ENCODE results near the gene HVCN1. TPM values are rescaled to one million over a fixed set of nuclear protein-coding genes. Genes with fewer than 3 reads are reported as not detected.

The HVCN1 gene
- total RNA-seq, 1 donor from 2014 or later, result 0.71 TPM

- H3K9me3 Mint-ChIP-seq (ENCODE audit: unreplicated experiment), result peaks cover 2% of the 10 kb centered on the region
- H3K27ac Mint-ChIP-seq (ENCODE audit: unreplicated experiment), result no peak overlapping the region
- H3K4me3 Mint-ChIP-seq (ENCODE audit: unreplicated experiment), result peak overlapping the region; percentile 2
- H3K4me1 Mint-ChIP-seq (ENCODE audit: low read depth, unreplicated experiment), result no peaks in the 10 kb centered on the region
- peaks cover 28% of the 10 kb centered on the region for H3K27me3 Mint-ChIP-seq (ENCODE audit: unreplicated experiment)
- H3K36me3 Mint-ChIP-seq (ENCODE audit: unreplicated experiment), result no peaks in the 10 kb centered on the region
- no peak for DNase-seq
- TF ChIP-seq, protein P1, sequence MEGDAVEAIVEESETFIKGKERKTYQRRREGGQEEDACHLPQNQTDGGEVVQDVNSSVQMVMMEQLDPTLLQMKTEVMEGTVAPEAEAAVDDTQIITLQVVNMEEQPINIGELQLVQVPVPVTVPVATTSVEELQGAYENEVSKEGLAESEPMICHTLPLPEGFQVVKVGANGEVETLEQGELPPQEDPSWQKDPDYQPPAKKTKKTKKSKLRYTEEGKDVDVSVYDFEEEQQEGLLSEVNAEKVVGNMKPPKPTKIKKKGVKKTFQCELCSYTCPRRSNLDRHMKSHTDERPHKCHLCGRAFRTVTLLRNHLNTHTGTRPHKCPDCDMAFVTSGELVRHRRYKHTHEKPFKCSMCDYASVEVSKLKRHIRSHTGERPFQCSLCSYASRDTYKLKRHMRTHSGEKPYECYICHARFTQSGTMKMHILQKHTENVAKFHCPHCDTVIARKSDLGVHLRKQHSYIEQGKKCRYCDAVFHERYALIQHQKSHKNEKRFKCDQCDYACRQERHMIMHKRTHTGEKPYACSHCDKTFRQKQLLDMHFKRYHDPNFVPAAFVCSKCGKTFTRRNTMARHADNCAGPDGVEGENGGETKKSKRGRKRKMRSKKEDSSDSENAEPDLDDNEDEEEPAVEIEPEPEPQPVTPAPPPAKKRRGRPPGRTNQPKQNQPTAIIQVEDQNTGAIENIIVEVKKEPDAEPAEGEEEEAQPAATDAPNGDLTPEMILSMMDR (IDR thresholded peaks at IDR 0.05; ENCODE audit: partially characterized antibody, unreplicated experiment), result no peak
These were observed 1.3 kb downstream of the HVCN1 start for GRCh38 chr12:110687396-110688169.

- no peak for DNase-seq
- Mint-ChIP-seq H3K4me3 (ENCODE audit: unreplicated experiment) (no peak overlapping the region), H3K9me3 (ENCODE audit: unreplicated experiment) (no peaks in the 10 kb centered on the region), H3K27ac (ENCODE audit: unreplicated experiment) (no peak overlapping the region), H3K36me3 (ENCODE audit: unreplicated experiment) (no peaks in the 10 kb centered on the region), H3K27me3 (ENCODE audit: unreplicated experiment) (peaks cover 22% of the 10 kb centered on the region), H3K4me1 (ENCODE audit: low read depth, unreplicated experiment) (no peaks in the 10 kb centered on the region)
- TF ChIP-seq, protein P1 (IDR thresholded peaks at IDR 0.05; ENCODE audit: partially characterized antibody, unreplicated experiment), result no peak
These were observed 2.5 kb downstream of the HVCN1 start for GRCh38 chr12:110686294-110686903.

- no peaks in the 10 kb centered on the region for H3K4me1 Mint-ChIP-seq (ENCODE audit: low read depth, unreplicated experiment)
- no peaks in the 10 kb centered on the region for H3K9me3 Mint-ChIP-seq (ENCODE audit: unreplicated experiment)
- no peak for DNase-seq
- no peak overlapping the region for H3K27ac Mint-ChIP-seq (ENCODE audit: unreplicated experiment)
- peaks cover 13% of the 10 kb centered on the region for H3K27me3 Mint-ChIP-seq (ENCODE audit: unreplicated experiment)
- H3K4me3 Mint-ChIP-seq (ENCODE audit: unreplicated experiment), result no peak overlapping the region
- no peaks in the 10 kb centered on the region for H3K36me3 Mint-ChIP-seq (ENCODE audit: unreplicated experiment)
- TF ChIP-seq, protein P1 (IDR thresholded peaks at IDR 0.05; ENCODE audit: partially characterized antibody, unreplicated experiment), result no peak
These were observed 4.5 kb downstream of the HVCN1 start for GRCh38 chr12:110684312-110684836.

DNA sequence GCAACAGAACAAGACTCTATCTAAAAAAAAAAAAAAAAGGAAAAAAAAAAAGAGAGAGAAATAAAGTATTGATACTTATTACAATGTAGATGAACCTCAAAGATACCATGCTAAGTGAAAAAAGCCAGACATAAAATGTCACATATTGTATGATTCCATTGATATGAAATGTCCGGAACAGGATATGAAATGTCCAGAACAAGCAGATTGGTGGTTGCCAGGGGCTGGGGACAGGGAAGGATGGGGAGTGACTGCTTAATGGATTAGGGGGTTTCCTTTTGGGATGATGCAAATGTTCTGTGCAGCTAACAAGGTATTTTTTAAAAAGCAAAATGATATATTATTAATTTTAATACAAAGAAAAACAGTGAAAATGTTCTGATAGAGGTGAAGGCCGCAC lies 5.0 kb downstream of the HVCN1 start:
- H3K9me3 Mint-ChIP-seq (ENCODE audit: unreplicated experiment), result no peaks in the 10 kb centered on the region
- H3K36me3 Mint-ChIP-seq (ENCODE audit: unreplicated experiment), result no peaks in the 10 kb centered on the region
- no peaks in the 10 kb centered on the region for H3K4me1 Mint-ChIP-seq (ENCODE audit: low read depth, unreplicated experiment)
- H3K4me3 Mint-ChIP-seq (ENCODE audit: unreplicated experiment), result no peak overlapping the region
- H3K27me3 Mint-ChIP-seq (ENCODE audit: unreplicated experiment), result peaks cover 13% of the 10 kb centered on the region
- TF ChIP-seq, protein P1 (IDR thresholded peaks at IDR 0.05; ENCODE audit: partially characterized antibody, unreplicated experiment), result no peak
- no peak for DNase-seq
- no peak overlapping the region for H3K27ac Mint-ChIP-seq (ENCODE audit: unreplicated experiment)

- Mint-ChIP-seq H3K36me3 (ENCODE audit: unreplicated experiment) (no peaks in the 10 kb centered on the region), H3K9me3 (ENCODE audit: unreplicated experiment) (no peaks in the 10 kb centered on the region), H3K27ac (ENCODE audit: unreplicated experiment) (no peak overlapping the region), H3K4me1 (ENCODE audit: low read depth, unreplicated experiment) (no peaks in the 10 kb centered on the region), H3K27me3 (ENCODE audit: unreplicated experiment) (peaks cover 2% of the 10 kb centered on the region), H3K4me3 (ENCODE audit: unreplicated experiment) (no peak overlapping the region)
- DNase-seq, result no peak
- TF ChIP-seq, protein P1 (IDR thresholded peaks at IDR 0.05; ENCODE audit: partially characterized antibody, unreplicated experiment), result no peak
These were observed 8.9 kb downstream of the HVCN1 start for GRCh38 chr12:110680032-110680431.

All from glutamatergic neuron (in vitro differentiated cells).